GM21515 (cell line): Measurements from ENCODE around the gene MEGF6.
A peak's percentile ranks its signal among the peaks of the same experiment; 100 is the strongest.

Experiments
- ATAC-seq: cut with Tn5 transposase; IDR thresholded peaks from one replicate; pipeline ENCODE4 v1.9.1; 2021; ENCODE audit not compliant: unreplicated experiment

MEGF6 gene, protein sequence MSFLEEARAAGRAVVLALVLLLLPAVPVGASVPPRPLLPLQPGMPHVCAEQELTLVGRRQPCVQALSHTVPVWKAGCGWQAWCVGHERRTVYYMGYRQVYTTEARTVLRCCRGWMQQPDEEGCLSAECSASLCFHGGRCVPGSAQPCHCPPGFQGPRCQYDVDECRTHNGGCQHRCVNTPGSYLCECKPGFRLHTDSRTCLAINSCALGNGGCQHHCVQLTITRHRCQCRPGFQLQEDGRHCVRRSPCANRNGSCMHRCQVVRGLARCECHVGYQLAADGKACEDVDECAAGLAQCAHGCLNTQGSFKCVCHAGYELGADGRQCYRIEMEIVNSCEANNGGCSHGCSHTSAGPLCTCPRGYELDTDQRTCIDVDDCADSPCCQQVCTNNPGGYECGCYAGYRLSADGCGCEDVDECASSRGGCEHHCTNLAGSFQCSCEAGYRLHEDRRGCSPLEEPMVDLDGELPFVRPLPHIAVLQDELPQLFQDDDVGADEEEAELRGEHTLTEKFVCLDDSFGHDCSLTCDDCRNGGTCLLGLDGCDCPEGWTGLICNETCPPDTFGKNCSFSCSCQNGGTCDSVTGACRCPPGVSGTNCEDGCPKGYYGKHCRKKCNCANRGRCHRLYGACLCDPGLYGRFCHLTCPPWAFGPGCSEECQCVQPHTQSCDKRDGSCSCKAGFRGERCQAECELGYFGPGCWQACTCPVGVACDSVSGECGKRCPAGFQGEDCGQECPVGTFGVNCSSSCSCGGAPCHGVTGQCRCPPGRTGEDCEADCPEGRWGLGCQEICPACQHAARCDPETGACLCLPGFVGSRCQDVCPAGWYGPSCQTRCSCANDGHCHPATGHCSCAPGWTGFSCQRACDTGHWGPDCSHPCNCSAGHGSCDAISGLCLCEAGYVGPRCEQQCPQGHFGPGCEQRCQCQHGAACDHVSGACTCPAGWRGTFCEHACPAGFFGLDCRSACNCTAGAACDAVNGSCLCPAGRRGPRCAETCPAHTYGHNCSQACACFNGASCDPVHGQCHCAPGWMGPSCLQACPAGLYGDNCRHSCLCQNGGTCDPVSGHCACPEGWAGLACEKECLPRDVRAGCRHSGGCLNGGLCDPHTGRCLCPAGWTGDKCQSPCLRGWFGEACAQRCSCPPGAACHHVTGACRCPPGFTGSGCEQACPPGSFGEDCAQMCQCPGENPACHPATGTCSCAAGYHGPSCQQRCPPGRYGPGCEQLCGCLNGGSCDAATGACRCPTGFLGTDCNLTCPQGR (N-terminal part only)

DNA sequence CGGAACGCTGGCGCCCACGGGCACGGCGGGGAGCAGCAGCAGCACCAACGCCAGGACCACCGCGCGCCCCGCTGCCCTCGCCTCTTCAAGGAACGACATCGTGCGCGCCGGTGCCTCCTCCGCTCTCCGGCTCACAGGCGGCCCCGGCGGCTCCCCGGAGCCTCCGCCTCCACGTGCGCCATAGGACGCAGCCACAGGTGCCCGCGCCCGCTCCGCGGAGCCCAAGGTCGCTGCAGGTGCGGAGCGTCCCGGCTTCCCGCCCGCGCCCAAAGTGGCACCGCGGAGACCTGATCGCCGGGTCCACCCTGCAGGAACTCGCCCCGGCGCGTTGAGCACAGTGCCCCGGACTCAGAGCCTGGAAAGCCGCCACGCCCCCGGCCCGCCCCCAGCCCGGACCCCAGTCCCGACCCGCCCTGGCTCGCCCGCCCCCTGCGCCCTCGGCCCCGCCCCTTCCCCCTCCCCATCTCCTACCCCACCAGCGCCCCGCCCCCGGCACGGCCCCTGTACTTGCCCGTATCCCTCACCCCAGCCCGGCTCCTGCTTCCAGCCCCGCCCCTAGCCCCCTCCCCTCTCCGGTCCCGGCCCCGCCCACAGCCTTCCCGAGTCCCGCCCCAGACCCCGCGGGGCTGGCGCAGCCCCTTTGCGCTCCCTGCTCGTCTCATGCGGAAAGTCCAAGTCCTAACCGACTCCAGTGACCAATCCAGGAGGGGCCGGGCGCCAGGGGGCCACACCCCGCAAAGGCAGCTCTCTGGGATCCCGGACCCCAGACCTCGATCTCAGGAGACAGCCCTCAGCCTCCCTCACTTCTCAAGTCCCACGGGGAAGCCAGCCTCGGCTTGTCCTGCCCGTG lies at the start of gene MEGF6:
TSS of gene MEGF6 (minus strand) at position 339 of the 850 bp plus-strand sequence. CDS start at position 99, 240 bp downstream.
- no peak for ATAC-seq

DNA sequence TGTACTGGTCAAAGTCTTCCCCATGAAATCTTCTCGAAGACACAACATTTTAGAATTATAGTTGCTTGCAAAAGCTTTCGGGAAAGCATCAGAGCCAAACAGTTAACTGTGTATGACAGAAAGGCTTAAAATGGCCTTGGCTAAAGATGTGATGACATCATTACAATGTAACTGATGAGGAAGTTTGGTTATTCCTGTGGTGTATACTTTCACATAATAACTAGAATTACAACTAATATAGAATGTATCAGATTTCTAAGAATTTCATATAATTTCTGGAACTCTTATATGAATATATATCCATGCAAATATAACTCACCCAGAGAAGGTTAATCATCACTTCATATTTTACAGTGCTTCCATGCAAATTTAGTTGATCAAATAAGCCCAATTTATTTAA lies 49.4 kb upstream of the MEGF6 start:
- no peak for ATAC-seq

DNA sequence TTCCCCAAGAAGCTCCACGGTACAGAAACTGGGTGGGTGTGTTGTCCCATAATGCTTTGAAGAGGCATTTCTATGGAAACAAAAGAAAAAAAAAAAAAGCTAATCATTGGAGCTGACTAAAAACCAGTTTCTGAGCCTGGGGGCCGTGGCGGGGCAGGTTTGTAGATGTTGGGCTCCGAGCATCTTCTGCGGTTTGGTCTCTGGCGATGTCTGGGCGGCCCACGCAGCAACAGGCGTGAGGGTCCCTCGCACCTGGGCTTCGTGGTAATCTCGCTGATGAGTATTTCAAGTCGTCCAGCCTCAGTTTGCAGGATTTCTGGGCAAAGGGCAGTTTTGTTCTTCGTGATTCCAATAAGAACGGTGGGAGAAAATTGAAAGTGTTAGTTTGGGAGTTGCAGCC lies 47.8 kb upstream of the MEGF6 start:
- no peak for ATAC-seq

GRCh38 chr1:3658231-3658615 lies 46.9 kb upstream of the MEGF6 start:
- no peak for ATAC-seq

GRCh38 chr1:3657578-3658230 lies 46.4 kb upstream of the MEGF6 start:
- no peak for ATAC-seq

- peak; percentile 15 for ATAC-seq
Observed at GRCh38 chr1:3657096-3657475, 45.8 kb upstream of the MEGF6 start.

DNA sequence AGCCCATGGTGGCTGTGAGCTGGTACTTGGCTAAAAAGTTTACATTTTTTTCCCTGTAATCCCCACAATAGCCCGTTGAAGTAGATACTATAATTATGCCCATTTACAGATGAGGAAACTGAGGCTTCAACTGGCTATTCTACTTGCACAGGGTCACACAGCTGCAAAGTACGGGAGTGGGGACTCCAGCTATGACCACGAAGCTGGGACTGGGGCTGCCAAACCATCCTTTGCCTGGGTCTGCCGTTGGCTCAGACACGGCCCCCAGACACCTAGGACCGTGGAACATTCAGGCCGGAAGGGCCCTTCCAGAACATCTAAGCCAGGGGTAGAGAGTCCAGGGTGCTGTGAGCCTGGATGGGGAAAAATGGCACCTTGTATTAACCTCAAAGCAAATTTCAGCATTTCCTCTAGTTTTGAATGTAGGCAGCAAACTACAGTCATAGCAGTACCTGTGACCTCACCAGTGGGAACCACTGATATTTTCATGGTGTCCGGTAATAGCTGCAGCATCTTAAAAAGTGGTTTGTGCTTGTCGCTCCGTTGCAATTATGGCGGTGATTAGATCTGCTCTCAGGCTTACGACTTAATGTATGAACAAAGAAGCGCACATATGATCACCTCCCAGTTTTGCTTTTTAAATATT lies 45.3 kb upstream of the MEGF6 start:
- peak; percentile 51 for ATAC-seq

- no peak for ATAC-seq
Observed at GRCh38 chr1:3654549-3655281, 43.4 kb upstream of the MEGF6 start.

- ATAC-seq, result no peak
Observed at GRCh38 chr1:3653286-3653618, 41.9 kb upstream of the MEGF6 start.

DNA sequence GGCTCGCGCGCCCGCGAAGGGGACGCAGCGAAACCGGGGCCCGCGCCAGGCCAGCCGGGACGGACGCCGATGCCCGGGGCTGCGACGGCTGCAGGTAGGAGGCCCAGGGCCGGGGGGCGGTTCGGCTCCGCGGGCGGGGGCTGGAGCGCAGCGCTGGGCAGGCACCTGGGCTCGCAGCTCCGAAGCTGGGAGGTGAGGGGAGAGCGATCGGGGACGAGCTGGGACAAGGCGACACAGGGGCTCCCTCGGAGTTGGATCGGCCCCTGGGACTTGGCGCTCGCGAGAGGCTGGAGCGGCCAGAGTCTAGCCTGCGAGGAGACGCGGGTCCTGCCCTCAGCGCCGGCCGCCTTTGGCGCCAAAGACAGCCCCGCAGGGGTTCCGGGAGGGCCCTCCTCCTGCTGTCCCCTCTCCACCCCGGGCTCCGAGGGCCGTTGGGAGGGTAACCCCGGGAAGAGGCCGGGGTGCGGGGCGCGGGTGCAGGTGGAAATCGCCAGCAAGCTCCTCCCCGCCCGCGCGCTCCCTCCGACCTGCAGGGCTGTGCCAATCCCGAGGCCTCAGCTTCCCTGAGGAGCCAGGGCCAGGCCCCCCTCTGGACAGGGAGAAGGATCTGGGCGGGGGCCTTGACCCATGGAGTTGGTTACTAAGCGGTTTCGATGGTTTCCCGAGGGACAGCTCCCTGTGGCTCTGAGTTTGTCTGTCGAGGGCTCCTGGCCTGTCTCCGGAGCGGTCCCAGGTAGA lies 41.4 kb upstream of the MEGF6 start:
- ATAC-seq, result no peak

DNA sequence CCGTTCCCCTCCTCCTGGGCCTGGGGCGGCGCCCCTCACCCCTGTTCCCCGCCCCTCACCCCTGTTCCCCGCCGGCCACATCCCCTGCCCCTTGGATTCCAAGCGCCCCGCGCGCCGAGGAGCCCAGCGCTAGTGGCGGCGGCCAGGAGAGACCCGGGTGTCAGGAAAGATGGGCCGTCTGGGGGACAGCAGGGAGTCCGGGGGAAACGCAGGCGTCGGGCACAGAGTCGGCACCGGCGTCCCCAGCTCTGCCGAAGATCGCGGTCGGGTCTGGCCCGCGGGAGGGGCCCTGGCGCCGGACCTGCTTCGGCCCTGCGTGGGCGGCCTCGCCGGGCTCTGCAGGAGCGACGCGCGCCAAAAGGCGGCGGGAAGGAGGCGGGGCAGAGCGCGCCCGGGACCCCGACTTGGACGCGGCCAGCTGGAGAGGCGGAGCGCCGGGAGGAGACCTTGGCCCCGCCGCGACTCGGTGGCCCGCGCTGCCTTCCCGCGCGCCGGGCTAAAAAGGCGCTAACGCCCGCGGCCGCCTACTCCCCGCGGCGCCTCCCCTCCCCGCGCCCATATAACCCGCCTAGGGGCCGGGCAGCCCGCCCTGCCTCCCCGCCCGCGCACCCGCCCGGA lies 40.7 kb upstream of the MEGF6 start, which contains the start of gene TP73:
TSS of gene TP73 (plus strand) at position 587 of the 618 bp plus-strand sequence. CDS start 29,850 bp downstream, outside the sequence.
- no peak for ATAC-seq

GRCh38 chr1:3651026-3651929 lies 40.0 kb upstream of the MEGF6 start:
- ATAC-seq, result no peak

DNA sequence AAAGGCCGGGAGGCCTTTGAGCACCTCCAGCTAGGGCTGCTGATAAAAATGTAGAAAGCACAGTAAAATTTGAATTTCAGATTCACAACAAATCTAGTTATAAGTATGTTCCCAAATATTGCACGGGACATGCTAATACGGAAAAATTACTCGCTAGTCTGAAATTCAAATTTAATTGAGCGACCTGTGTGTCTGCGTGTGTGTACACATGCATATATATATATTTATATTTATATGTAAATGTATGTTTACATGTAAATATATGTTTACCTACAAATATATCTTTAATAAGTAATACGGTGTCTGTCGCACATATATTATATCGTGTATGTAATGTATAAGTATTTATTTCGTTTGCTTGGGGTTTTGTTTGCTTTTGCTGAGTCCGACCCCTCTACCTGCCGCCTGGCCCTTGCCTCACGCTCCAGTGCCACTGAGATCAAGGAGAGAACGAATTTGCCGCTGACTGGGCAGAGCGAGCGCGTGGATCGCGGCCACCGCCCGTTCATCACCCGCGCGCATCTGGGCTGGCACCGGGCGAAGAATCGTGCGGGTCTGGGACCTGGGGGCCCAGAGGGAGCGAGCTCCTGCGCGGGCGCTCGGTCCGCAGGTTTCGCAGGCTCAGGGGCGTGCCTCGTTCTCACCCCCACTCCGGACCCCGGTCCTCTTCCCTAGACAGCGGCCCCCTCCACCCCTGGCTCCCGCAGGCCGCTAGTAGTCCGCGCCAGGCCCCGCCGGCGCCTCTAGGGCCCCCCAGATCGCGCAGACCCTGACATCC lies 39.1 kb upstream of the MEGF6 start:
- no peak for ATAC-seq

DNA sequence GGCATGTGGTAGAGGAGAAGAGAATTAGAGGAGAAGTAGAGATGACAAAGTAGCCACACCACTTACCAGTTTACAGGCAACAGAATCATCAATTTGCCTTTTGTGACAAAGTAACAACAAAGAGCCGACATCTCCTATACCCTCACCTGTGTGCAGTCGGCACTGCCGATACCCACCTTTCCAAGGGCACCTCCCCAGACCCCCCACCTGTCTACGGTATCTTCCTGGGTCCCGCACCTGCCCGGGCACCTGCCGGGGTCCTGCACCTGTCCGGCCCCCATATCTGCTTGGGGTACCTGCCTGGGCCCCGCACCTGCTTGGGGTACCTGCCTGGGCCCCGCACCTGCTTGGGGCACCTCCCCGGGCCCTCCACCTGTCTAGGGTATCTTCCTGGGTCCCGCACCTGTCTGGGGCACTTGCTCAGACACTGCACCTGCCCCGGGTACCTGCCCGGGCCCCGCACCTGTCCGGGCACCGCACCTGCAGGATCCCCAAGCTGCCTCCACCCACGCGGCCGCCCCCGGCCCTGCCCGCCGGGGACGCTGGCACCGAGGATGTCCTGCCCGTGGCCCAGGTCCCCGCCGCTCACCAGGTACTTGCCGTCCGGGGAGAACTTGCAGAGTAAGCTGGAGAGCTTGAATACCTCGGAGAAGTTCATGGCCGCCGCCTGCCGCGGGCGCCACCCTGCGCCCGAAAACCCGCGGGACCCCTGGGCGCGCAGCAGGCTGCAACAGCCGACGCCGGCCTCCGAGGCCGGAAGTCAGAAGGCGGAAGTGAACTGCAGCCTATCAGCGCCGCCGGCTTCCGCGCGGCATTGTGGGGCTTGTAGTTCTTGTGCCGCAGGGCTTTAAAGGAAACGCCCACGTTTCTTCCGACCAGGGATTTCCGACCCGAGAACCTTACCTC lies 38.3 kb upstream of the MEGF6 start, which contains the start of gene WRAP73:
TSS of gene WRAP73 (minus strand) at position 762 of the 906 bp plus-strand sequence. CDS start at position 658, 104 bp downstream.
- ATAC-seq, result peak; percentile 68

DNA sequence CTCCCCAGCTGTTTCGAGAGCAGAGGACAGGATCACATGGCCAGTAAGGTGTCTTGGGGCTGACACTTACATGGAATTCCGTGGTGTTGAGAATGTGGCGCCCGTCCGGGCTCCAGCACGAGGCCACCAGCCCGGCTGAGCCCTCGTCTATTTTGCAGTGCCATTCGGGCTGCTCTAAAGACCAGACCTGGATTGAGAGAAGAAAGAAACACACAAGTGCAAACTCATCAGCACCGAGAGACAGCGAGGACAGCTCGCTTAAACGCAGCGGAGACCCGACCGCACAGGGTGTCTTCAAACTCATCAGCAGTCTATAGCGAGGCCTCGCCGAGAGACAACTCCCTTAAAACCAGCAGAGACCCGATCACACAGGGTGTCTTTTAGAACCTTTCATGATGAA lies 35.3 kb upstream of the MEGF6 start:
- no peak for ATAC-seq
